NCI-H2196 treated with DMSO at 0.1 percent for 48 hours (cell line): ENCODE results near the gene PRKAB2.
"Not testable (repeated sequence)": the region's sequence is repeated elsewhere in the genome, so short reads cannot be mapped to it uniquely, and the experiment has no call there.

Experiments
- DNase-seq: peaks from one replicate; lab custom pipeline; 2025; ENCODE audit not compliant: unreplicated experiment; lab: John Stamatoyannopoulos, UW

Gene PRKAB2

GRCh38 chr1:147172168-147173016, at the start of gene PRKAB2:
Gene PRKAB2 (minus strand): TSS chr1:147172470. CDS start chr1:147172144, 326 bp downstream.
- peak; percentile 92 for DNase-seq

GRCh38 chr1:147218606-147219005, 46.3 kb upstream of the PRKAB2 start:
- no peak for DNase-seq

GRCh38 chr1:147217141-147217540, 44.9 kb upstream of the PRKAB2 start:
- DNase-seq, result no peak

GRCh38 chr1:147216124-147216523, 43.9 kb upstream of the PRKAB2 start:
- DNase-seq, result no peak

GRCh38 chr1:147215540-147215916, 43.3 kb upstream of the PRKAB2 start:
- DNase-seq, result no peak

GRCh38 chr1:147214842-147215539, 42.7 kb upstream of the PRKAB2 start:
- no peak for DNase-seq

GRCh38 chr1:147214325-147214724, 42.1 kb upstream of the PRKAB2 start:
- no peak for DNase-seq

GRCh38 chr1:147213271-147213670, 41.0 kb upstream of the PRKAB2 start:
- DNase-seq, result no peak

- DNase-seq, result no peak
These were observed 39.3 kb upstream of the PRKAB2 start for GRCh38 chr1:147211577-147211976.

- DNase-seq, result no peak
These were observed 38.7 kb upstream of the PRKAB2 start for GRCh38 chr1:147210987-147211386.

GRCh38 chr1:147209825-147210821, 37.9 kb upstream of the PRKAB2 start:
- DNase-seq, result no peak

- DNase-seq, result no peak
These were observed 36.3 kb upstream of the PRKAB2 start for GRCh38 chr1:147208619-147209018.

GRCh38 chr1:147207192-147207591, 34.9 kb upstream of the PRKAB2 start:
- DNase-seq, result no peak

GRCh38 chr1:147204080-147204479, 31.8 kb upstream of the PRKAB2 start:
- no peak for DNase-seq

GRCh38 chr1:147202576-147202975, 30.3 kb upstream of the PRKAB2 start:
- DNase-seq, result no peak

GRCh38 chr1:147201786-147202185, 29.5 kb upstream of the PRKAB2 start:
- DNase-seq, result no peak

- DNase-seq, result no peak
These were observed 29.0 kb upstream of the PRKAB2 start for GRCh38 chr1:147201276-147201675.

GRCh38 chr1:147197324-147197723, 25.1 kb upstream of the PRKAB2 start:
- not testable (repeated sequence) for DNase-seq

- no peak for DNase-seq
These were observed 17.2 kb upstream of the PRKAB2 start for GRCh38 chr1:147189514-147189913.

GRCh38 chr1:147185432-147185831, 13.2 kb upstream of the PRKAB2 start:
- peak; percentile 65 for DNase-seq
